HUES64 (cell line): Measurements from ENCODE around the gene PRSS8.

Experiments
- H3K27ac ChIP-seq: 2 replicates; pipeline ENCODE4 v1.7.0; 2013; ENCODE audit warnings: low read depth, low read length, inconsistent platforms
- H3K27me3 ChIP-seq: 2 replicates; pipeline ENCODE4 v1.6.1; 2013; ENCODE audit warnings: mild to moderate bottlenecking, low read length; ENCODE audit not compliant: insufficient read depth
- H3K36me3 ChIP-seq: 2 replicates; pipeline ENCODE4 v1.6.1; 2013; ENCODE audit warnings: mild to moderate bottlenecking, low read length; ENCODE audit not compliant: insufficient read depth
- H3K4me1 ChIP-seq: 2 replicates; pipeline ENCODE4 v1.6.1; 2013; ENCODE audit warnings: mild to moderate bottlenecking, low read length, moderate library complexity; ENCODE audit not compliant: insufficient read depth
- H3K4me3 ChIP-seq: 2 replicates; pipeline ENCODE4 v1.5.1; 2013; ENCODE audit warnings: mild to moderate bottlenecking, low read length, moderate library complexity
- H3K9ac ChIP-seq: 2 replicates; pipeline ENCODE4 v1.6.1; 2013; ENCODE audit warnings: mild to moderate bottlenecking, low read depth, low read length
- H3K9me3 ChIP-seq: 2 replicates; pipeline ENCODE4 v1.6.1; 2013; ENCODE audit warnings: low read depth, low read length; ENCODE audit not compliant: insufficient read depth
- WGBS: fragments of 150-250, 120-280 bp; methylation state at CpG from one replicate; pipeline ENCODE4 v1.1.7; 2013; ENCODE audit warnings: missing lambda C conversion rate; 5-methylcytosine and 5-hydroxymethylcytosine counted together

Gene PRSS8

DNA sequence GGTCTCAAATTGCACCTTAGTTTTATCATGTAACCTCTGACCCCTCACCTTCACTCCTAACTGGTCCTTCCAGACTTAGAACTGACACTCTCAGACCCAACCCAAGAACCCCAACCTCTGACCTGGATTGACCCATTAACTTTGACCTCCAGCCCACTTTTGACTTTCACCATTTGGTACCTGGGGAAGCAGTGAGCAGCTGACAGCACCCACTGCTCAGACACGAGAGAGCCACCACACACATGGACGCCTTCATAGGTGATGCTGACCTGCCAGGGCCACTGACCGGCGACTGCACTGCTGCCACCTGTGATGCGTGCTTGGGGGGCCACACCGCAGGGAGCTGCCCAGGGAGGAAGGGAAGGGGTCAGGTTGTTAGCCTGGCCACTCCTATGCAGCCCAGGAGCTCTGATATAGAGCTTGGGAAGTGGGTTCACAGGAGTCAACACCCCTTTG, 2.5 kb downstream of the PRSS8 start:
- H3K9me3 ChIP-seq, result no peaks in the 10 kb centered on the region
- no peaks in the 10 kb centered on the region for H3K27me3 ChIP-seq
- WGBS, result 93% methylated on average over 6 of the region's 6 CpGs
- H3K4me1 ChIP-seq, result peaks cover 25% of the 10 kb centered on the region
- no peak overlapping the region for H3K27ac ChIP-seq
- 0 out of 2 replicates have a peak overlapping the region, but pooled peaks have one; percentile 80 for H3K9ac ChIP-seq
- no peak overlapping the region for H3K4me3 ChIP-seq
- peaks cover 38% of the 10 kb centered on the region for H3K36me3 ChIP-seq

DNA sequence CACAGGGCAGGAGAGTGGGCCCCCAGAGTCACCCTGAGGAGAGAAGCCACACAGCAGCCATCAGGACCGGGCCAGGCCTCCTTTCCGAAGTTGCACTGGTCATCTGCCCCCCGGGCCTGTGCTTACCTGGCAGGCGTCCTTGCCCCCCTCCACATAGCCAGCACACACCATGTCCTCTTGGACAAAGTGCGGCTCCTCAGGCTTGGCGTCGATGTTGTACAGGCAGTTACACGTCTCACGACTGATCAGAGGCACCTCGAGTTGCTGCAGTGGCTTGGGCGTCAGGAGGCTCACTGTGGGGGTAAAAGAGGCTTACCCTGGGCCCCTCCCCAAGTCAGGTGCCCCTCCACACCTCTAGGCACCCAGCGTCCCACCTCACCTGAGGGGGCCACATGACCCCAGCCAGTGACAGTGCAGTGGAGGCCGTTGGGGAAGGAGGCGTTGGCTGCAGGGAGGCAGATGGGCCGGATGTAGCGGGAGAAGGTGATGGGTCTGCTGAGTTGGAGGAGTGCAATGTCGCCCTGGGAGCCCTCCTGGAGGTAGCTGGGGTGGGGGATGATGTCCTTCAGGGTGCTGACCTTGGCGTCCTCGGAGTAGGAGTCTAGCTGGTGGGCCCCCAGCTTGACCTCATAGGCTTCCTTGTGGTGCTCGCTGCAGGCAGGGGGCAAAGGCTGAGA, 3.1 kb downstream of the PRSS8 start:
- H3K9ac ChIP-seq, result no peak overlapping the region
- H3K9me3 ChIP-seq, result no peaks in the 10 kb centered on the region
- H3K27ac ChIP-seq, result no peak overlapping the region
- no peak overlapping the region for H3K4me3 ChIP-seq
- H3K36me3 ChIP-seq, result peaks cover 43% of the 10 kb centered on the region
- WGBS, result 95% methylated on average over 20 of the region's 20 CpGs
- H3K27me3 ChIP-seq, result no peaks in the 10 kb centered on the region
- peaks cover 25% of the 10 kb centered on the region for H3K4me1 ChIP-seq

DNA sequence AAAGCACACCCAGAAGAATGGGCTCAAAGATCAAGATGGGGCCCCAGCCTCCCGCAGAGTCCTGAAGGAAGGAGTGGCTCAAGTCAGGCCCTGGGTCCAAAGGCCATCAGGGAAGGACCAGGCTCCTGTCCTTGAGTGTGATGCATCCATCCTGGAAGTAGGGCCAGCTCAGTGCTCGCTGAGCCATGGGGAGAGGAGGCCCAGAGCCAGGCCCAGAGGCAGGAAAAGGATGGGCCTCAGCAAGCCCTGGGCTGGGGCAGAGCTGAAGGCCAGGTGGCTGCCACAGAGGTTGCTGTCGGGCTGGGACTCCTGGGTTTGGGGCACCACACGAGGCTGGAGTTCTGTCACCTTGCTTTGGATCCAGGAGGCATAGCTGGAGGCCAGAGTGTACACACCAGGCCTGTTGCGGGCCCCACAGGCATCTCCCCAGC, 3.7 kb downstream of the PRSS8 start:
- no peak overlapping the region for H3K9ac ChIP-seq
- H3K4me1 ChIP-seq, result peaks cover 25% of the 10 kb centered on the region
- WGBS, result 93% methylated on average over 5 of the region's 5 CpGs
- peaks cover 47% of the 10 kb centered on the region for H3K36me3 ChIP-seq
- no peak overlapping the region for H3K4me3 ChIP-seq
- no peaks in the 10 kb centered on the region for H3K27me3 ChIP-seq
- H3K27ac ChIP-seq, result 0 out of 2 replicates have a peak overlapping the region, but pooled peaks have one; percentile 65
- no peaks in the 10 kb centered on the region for H3K9me3 ChIP-seq

DNA sequence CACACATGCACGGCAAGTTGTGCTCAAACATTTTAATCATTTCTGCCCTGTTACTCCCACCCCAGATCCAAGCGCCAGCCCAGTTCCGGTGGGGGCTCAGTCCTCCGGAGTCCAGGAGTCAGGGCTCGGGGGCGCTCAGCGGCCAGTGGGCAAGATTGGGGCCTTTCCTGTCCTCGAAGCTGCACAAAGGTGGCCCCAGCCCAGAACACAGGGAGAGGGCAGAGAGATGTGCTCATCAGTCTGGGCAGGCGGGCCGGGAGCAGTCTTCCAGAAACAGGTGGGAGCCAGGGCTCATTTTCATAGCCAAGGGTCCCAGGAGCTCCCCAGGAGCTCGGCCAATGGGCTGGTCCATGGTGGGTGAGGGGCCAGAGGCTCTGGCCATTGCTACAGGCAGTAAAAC, 4.1 kb downstream of the PRSS8 start:
- WGBS, result 92% methylated on average over 11 of the region's 11 CpGs
- Histone ChIP-seq H3K9me3 (no peaks in the 10 kb centered on the region), H3K4me1 (peaks cover 25% of the 10 kb centered on the region), H3K27ac (peak overlapping the region; percentile 65; the same call in 1 of the 2 replicates), H3K4me3 (no peak overlapping the region), H3K9ac (peak overlapping the region; percentile 54; the same call in 1 of the 2 replicates), H3K36me3 (peaks cover 48% of the 10 kb centered on the region), H3K27me3 (no peaks in the 10 kb centered on the region)

DNA sequence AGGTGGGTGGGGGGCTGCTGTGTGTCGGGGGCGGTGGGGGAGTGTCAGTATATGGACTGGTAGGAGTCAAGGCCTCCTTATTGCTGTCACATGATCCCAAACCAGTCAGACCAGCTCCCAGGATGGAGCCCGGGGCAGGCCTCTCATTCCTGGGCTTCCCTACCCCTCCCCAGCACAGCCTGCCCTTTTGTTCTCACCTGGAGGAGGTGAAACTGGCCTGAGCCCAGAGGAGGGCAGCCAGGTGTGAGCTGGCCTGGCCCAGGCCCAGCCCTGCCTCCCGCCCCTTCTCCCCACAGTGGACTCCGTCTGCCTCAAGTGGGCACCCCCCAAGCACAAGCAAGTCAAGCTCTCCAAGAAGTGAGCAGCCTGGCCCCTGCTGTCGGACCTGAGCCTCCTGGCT, 4.6 kb downstream of the PRSS8 start:
- Histone ChIP-seq H3K9me3 (no peaks in the 10 kb centered on the region), H3K4me1 (peaks cover 25% of the 10 kb centered on the region), H3K9ac (peak overlapping the region; percentile 54; the same call in 1 of the 2 replicates), H3K27me3 (no peaks in the 10 kb centered on the region), H3K4me3 (no peak overlapping the region), H3K36me3 (peaks cover 48% of the 10 kb centered on the region), H3K27ac (peak overlapping the region; percentile 65; the same call in 1 of the 2 replicates)
- 88% methylated on average over 4 of the region's 6 CpGs for WGBS

DNA sequence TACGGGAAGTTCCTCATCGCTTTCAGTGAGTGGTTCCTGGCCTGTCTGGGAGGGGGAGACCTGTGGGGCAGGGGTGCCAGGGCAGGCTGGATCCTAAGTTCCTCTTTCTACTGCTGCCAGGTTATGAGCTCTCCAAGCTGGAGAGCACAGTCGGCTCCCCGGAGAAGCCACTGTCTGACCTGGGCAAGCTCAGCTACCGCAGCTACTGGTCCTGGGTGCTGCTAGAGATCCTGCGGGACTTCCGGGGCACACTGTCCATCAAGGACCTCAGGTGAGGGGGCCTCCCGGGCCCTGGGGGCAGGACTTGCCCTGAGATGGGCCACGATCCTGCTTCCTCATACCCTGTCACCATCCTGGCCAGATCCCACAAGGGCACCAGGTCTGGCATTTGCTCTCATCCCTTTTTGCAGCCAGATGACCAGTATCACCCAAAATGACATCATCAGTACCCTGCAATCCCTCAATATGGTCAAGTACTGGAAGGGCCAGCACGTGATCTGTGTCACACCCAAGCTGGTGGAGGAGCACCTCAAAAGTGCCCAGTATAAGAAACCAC, 5.1 kb downstream of the PRSS8 start:
- Histone ChIP-seq H3K9ac (peak overlapping the region; percentile 14; the same call in 1 of the 2 replicates), H3K27ac (peak overlapping the region; percentile 55), H3K36me3 (peaks cover 48% of the 10 kb centered on the region), H3K4me1 (peaks cover 23% of the 10 kb centered on the region), H3K9me3 (no peaks in the 10 kb centered on the region), H3K4me3 (no peak overlapping the region), H3K27me3 (no peaks in the 10 kb centered on the region)
- 95% methylated on average over 10 of the region's 10 CpGs for WGBS

DNA sequence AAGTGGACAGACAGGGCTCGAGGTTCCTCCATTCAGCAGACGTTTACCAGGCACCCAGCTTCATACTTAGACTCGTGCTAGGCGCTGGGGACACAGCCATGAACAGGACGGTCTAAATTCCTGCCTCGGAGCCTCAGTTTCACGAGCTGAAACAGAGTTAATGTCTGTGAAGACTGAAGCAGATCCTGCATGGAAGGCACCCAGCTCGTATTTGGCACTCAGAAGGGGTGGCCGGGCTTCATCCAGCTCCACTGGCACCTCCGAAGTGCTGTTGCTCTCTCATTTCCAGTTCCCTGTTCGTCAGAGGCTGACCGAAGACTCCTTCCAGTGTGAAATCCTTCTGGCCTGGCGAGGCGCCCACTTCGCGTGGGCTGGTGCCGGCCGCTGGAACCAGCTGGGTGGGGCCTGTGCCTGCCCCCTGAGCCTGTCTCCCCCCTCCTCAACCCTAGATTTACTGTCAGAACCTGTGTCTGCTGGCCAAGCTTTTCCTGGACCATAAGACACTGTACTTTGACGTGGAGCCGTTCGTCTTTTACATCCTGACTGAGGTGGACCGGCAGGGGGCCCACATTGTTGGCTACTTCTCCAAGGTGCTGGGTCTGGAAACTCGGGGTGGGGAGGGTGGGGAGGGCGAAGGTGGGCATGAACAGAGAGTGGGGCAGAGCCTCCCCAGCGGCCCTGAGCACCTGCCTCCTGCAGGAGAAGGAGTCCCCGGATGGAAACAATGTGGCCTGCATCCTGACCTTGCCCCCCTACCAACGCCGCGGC, 5.8 kb downstream of the PRSS8 start:
- no peak overlapping the region; the same call in 1 of the 2 replicates for H3K27ac ChIP-seq
- peaks cover 48% of the 10 kb centered on the region for H3K36me3 ChIP-seq

DNA sequence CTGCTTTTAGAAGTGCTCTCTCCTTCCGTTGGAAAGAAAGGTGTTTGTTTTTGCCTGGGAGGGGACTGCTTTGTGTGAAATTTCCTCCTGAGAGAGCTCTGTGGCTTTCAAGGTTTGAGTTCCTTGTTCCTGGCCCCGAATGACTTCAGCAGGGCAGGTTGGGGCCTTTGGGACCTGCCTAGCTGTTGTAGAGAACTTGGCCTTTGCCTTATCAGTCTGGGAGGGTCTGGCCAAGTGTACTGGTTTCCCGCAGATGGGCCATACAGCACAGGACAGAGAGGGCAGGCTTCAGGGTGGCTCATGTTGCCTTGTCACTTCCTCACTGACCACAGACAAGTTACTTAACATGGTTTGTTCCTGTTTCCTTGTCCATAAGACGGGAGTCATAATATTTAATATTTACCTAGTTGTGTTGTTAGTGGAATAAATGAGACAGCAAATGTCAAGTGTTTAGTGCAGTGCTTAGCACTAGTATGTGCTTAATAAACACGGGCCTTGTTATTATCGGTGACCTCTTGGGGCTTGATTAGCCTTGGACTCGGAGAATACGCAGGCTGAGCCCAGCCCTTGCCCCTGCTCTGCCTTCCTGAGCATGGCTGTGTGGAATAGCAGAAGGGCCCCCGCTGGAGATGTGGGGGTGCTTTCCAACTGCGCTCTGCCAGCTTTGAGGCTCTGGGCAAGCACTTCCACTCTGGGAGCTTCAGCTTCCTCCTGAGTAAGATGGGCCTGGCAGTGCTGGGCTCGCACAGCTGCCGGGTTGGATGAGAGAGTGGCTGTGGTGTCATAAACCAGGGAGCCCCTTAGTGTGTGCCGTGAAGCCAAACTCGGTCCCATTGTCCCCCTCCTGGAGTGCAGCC, 6.6 kb downstream of the PRSS8 start:
- peaks cover 52% of the 10 kb centered on the region for H3K36me3 ChIP-seq
- no peak overlapping the region for H3K27ac ChIP-seq

More for the DNA sequence above, 5.8 kb downstream of the PRSS8 start:
- peaks cover 23% of the 10 kb centered on the region for H3K4me1 ChIP-seq
- H3K4me3 ChIP-seq, result no peak overlapping the region
- H3K9ac ChIP-seq, result no peak overlapping the region; the same call in 1 of the 2 replicates
- no peaks in the 10 kb centered on the region for H3K27me3 ChIP-seq
- H3K9me3 ChIP-seq, result no peaks in the 10 kb centered on the region
- 92% methylated on average over 29 of the region's 29 CpGs for WGBS

DNA sequence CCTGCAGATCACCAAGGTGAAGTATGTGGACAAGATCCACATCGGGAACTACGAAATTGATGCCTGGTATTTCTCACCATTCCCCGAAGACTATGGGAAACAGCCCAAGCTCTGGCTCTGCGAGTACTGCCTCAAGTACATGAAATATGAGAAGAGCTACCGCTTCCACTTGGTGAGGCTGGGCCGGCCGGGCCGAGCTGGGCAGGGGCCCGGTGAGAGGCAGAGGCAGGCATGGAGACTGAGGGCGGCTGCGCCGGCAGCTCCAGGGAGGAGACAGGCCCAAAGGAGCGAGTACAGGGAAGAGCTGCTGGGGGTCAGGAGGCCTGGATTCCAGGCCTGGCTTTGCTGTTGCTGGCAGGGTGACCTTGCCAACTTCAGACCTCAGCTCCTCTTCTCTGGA, 8.3 kb downstream of the PRSS8 start:
- Histone ChIP-seq H3K9ac (no peak overlapping the region), H3K27me3 (no peaks in the 10 kb centered on the region), H3K27ac (no peak overlapping the region), H3K4me1 (peaks cover 9% of the 10 kb centered on the region; the same call in 1 of the 2 replicates), H3K36me3 (peaks cover 56% of the 10 kb centered on the region), H3K4me3 (no peak overlapping the region), H3K9me3 (no peaks in the 10 kb centered on the region)
- 92% methylated on average over 13 of the region's 13 CpGs for WGBS

More for the DNA sequence above, 6.6 kb downstream of the PRSS8 start:
- Histone ChIP-seq H3K27me3 (no peaks in the 10 kb centered on the region), H3K9me3 (no peaks in the 10 kb centered on the region), H3K4me1 (peaks cover 17% of the 10 kb centered on the region), H3K4me3 (no peak overlapping the region), H3K9ac (no peak overlapping the region)
- WGBS, result 91% methylated on average over 14 of the region's 14 CpGs

DNA sequence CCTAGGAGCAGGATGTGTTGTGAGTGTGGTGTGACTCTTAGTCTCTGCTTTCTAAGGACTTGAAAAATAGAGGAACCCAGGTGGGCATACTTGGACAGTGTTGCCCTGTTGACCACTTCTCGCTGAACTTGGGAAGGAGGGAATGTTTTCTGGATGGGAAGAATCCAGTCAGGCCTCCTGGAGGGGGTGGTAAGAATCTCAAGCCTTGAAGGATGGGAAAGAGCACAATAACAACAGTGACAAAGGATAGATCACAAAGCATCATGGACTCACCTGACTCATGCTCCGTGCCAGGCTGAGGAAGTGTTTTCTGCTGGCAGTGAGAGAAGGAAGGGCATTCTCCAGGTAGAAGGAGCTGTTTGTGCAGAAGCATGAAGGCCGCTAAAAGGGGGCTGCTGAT, 9.7 kb downstream of the PRSS8 start:
- Histone ChIP-seq H3K27ac (no peak overlapping the region), H3K9me3 (no peaks in the 10 kb centered on the region), H3K36me3 (peaks cover 56% of the 10 kb centered on the region), H3K9ac (no peak overlapping the region), H3K27me3 (no peaks in the 10 kb centered on the region), H3K4me1 (peaks cover 3% of the 10 kb centered on the region; the same call in 1 of the 2 replicates), H3K4me3 (no peak overlapping the region)
- 92% methylated on average over 3 of the region's 3 CpGs for WGBS
